HG02870 (cell line): Measurements from ENCODE around the gene HSPG2.
"Not testable (repeated sequence)": the region's sequence is repeated elsewhere in the genome, so short reads cannot be mapped to it uniquely, and the experiment has no call there.

Experiments used
- ATAC-seq: cut with Tn5 transposase; IDR thresholded peaks from one replicate; pipeline ENCODE4 v1.9.1; 2021; ENCODE audit warnings: mild to moderate bottlenecking, moderate library complexity; ENCODE audit not compliant: unreplicated experiment

HSPG2 gene

DNA sequence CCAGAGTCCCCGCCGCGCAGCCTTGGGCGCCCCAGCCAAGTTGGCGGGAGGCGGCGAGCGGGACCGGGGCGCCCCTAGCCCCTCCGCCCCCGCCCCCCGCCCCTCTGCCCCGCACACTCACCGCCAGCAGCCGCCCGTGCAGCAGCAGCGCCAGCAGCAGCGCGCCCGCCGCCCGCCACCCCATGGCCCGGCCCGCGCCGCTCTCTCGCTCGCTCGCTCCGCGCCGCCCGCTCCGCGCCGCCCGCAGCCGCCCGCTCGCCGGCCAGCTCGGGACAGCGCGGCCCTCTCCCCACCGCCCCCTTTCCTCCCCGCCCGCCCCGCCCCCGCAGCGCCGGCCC, at the start of gene HSPG2:
TSS of gene HSPG2 (minus strand) at position 277 of the 338 bp plus-strand sequence. CDS start at position 184, 93 bp downstream.
- ATAC-seq = no peak

DNA sequence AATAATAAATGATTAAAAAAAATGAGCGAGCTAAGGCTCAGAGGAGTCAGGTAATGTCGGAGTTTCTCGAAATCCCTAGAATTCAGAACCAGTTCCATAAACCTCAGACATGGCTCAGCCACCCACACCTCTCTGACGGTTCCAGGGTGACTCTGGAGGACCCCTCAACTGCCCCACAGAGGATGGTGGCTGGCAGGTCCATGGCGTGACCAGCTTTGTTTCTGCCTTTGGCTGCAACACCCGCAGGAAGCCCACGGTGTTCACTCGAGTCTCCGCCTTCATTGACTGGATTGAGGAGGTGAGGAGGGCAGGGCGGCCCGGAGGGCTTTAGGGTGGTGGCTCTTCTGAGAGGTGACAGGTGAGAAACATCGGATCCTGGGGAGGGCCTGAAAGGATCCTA, 49.3 kb upstream of the HSPG2 start:
- ATAC-seq = not testable (repeated sequence)

DNA sequence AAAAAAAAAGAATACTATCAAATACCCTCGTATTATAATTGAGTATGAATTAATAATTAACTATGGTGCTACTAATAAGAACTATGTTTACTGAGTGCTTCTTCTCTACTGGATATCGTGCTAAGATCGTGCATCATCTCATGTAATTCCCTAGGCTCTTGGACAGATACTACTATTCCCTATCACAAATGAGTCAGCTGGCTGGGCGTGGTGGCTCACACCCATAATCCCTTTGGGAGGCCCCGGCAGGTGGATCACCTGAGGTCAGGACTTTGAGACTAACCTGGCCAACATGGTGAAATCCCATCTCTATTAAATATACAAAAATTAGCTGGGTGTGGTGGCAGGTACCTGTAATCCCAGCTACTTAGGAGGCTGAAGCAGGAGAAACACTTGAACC, 48.8 kb upstream of the HSPG2 start:
- not testable (repeated sequence) for ATAC-seq

DNA sequence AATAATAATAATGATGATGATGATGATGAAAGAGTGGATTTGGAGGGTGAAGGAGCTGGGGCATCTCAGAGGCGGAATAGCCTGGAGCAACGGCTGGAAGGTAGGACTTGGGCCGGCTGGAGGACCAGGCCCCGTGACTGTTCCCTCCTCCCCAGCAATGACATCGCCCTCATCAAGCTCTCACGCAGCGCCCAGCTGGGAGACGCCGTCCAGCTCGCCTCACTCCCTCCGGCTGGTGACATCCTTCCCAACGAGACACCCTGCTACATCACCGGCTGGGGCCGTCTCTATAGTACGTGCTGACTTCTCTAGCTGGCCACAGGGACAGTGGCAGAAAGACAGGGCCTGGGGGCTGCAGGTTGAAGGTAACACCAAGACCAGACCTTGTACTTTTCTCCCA, 46.4 kb upstream of the HSPG2 start:
- ATAC-seq = not testable (repeated sequence)

DNA sequence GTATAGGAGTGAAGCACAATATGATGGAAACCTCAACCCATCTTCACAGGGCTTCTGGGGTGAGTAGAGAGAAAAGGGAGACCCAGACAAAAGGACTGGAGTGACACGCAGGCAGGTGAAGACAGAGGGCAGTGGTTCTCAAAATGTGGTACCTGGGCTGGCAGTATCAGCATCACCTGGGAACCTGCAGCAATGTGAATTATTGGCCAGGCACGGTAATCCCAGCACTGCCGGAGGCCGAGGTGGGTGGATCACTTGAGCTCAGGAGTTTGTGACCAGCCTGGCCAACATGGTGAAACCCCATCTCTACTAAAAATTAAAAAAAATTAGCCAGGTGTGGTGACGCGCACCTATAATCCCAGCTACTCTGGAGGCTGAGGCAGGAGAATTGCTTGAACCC, 45.0 kb upstream of the HSPG2 start:
- ATAC-seq = not testable (repeated sequence)

DNA sequence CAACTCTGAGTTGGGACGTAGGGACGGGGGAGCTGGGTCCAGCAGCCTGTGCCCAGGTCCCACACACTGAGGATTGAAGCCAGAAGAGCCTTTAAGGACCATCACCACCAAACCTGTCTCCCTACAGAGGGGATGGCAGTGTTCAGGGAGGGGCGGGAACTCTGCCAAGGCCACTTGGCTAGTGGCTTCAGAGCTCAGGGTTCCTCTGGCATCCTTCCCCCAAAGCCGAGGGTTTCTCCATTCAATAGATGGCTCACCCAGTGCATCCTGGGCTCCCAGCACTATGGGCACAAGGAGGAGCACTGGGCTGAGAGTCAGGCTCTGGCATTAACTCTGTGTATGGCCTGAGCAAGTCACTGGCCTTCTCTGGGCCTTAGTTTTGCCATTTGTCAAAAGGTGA, 44.1 kb upstream of the HSPG2 start:
- not testable (repeated sequence) for ATAC-seq

DNA sequence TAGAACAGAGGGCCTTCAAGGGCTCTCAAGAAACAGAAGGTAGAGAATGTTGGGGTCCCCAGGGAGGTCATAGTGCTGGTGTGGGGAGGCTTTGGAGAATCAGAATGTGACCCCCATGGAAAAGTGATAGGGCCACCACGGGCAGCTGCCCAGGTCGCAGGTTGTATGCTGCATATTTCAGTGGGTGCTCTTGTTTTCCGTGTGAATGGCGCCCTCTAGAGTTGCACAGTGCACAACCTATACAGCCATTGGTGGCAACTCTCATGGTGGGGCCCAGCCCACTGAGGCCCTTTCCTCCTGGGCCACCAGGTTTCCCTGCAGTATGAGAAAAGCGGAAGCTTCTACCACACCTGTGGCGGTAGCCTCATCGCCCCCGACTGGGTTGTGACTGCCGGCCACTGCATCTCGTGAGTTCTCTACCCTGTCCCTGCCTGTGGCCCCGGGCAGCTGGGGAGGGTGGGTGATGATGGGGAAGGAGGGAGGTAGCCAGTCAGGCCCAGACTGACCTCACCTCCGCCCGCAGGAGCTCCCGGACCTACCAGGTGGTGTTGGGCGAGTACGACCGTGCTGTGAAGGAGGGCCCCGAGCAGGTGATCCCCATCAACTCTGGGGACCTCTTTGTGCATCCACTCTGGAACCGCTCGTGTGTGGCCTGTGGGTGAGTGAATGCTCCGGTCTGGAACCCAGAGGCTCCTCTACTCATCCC, 43.6 kb upstream of the HSPG2 start:
- not testable (repeated sequence) for ATAC-seq

DNA sequence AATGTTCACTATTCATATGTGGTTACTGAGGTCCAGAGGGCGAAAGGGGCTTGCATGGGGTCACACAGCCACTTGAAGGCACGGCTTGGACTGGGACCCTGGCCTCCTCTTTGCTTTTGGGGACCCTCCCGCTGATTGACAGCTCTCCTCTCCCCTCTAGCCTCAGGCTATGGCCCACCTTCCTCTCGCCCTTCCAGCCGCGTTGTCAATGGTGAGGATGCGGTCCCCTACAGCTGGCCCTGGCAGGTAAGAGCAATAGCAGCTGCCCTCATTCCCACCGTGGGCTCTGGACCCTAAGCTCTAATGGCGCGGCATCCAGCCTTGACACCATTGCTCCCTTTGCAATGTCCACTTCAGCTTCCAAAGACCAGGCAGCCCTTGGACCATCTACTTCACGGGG, 41.1 kb upstream of the HSPG2 start:
- not testable (repeated sequence) for ATAC-seq

DNA sequence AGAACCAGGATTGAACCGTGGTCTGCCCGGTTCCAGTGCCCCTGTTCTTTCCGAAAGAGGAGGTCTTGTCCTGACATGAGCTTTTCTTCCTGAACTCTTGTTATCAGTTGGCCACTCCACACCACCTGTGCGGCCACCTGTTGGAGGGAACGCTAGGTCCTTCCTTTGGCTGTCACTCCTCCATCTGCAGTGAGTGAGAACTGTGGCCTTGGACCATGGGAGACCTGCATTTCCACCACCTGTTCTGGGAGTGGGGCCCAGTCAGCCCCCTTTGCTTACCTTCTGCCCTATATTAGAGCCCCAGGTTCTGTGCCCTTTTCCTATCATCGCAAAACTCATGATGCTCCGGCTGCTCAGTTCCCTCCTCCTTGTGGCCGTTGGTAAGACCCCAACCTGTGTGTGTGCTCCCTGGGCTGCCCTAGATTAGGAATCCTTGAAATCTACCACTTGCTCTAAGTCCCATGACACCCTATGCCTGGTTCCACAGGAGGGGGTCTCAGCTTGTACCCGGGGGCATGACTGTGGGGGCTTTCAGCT, 39.7 kb upstream of the HSPG2 start, which contains the start of gene CELA3B:
TSS of gene CELA3B (plus strand) at position 320 of the 537 bp plus-strand sequence. CDS start at position 338, 18 bp downstream.
- ATAC-seq = not testable (repeated sequence)

DNA sequence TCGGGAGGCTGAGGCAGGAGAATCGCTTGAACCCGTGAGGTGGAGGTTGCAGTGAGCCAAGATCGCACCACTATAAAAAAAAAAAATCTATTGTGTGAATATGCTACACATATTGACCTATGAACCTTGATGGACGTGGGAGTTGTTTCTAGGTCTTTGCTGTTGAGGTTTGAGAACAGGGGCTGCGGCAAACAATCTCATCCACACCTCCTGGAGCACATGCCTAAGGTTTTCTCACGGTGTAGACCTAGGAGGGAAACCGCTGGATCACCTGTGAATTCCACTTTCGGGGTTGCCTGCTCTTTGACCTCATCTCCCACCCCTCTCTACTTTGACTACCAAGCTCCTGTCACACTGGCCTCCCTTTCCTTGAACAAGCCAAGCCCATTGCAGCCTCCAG, 38.2 kb upstream of the HSPG2 start:
- not testable (repeated sequence) for ATAC-seq

DNA sequence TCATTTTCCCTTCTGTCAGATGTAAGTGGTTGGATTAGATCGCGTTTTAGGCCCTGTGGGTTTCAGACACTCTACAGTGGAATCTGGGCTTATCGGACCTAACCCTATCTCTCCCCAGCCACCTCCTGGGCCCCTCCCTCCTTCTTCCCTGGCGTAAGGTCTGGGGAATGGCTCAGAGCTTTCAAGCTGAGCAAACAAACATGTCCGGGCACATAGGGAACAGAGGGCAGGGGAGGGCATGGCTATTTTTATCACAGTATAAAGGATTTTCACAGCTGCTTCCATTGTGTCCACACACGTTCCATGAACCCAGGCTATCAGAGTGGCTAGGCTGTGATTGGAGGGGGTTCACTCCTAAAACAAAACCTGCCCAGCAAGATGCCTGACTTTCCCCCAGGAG, 37.6 kb upstream of the HSPG2 start:
- not testable (repeated sequence) for ATAC-seq

DNA sequence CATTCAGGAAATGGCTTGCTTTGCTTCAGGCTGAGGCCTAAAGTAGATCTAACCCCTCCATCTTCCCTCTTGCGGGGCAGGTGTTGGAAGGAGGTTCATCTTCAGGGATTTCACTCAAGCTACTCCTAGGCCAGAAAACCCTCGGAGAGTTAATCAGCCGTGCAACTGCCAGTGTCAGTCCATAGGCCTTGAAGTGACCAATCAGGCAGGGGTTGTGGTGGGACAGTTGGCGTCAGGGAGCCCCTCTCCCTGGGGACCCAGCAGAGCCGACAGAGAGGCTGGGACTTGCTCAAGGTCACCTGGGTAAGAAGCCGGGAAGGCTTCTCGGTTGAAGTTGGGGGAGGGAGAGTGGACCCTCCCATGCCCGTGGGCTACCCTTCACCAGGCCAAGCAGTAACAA, 36.8 kb upstream of the HSPG2 start:
- ATAC-seq = not testable (repeated sequence)

DNA sequence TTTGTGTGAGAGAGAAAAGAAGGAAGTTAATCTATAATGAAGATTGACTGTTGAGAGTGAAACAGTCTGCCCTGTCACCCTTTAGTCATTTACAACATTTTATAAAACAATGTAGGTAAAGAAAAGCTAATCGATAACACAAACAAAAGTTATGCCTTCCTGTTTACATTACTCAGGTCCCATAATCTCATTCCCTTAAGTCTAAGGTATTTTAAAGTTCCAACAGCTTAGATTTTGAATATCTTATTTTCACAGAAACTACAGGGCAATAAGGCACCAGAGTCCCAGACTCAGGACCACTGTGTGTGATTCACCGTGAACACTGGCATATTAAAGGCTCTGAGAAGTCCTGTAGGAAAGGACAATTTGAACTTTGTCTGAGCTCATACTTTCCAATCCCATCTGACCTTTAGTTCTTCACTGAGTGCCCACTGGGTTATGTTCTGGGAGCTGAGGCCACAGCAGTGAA, 35.9 kb upstream of the HSPG2 start:
- not testable (repeated sequence) for ATAC-seq

DNA sequence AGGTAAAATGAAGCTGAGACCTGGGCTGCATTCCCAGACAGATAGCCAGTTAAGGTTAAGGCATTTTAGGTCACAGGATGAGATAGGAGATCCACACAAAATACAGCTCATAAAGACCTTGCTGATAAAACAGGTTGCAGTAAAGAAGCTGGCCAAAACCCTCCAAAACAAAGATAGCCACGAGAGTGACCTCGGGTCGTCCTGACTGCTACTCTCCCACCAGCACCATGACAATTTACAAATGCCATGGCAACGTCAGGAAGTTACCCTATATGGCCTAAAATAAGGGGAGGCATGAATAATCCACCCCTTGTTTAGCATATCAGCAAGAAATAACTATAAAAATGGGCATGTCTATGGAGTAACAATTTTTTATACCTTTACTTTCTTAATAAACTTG, 33.4 kb upstream of the HSPG2 start:
- ATAC-seq = not testable (repeated sequence)

DNA sequence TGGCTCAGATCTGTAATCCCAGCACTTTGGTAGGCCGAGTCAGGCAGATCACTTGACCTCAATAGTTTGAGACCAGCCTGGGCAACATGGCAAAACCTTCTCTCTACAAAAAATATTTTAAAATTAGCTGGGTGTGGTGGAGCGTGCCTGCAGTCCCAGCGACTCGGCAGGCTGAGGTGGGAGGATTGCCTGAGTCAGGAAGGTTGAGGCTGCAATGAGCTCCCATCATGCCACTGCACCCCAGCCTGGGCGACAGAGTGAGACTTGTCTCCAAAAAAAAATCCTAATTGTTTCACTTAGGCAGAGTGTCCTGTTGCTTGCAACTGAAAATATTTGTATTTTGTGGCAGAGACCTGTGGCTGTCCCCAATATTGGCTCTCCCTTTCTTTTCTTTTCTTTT, 32.0 kb upstream of the HSPG2 start:
- not testable (repeated sequence) for ATAC-seq

DNA sequence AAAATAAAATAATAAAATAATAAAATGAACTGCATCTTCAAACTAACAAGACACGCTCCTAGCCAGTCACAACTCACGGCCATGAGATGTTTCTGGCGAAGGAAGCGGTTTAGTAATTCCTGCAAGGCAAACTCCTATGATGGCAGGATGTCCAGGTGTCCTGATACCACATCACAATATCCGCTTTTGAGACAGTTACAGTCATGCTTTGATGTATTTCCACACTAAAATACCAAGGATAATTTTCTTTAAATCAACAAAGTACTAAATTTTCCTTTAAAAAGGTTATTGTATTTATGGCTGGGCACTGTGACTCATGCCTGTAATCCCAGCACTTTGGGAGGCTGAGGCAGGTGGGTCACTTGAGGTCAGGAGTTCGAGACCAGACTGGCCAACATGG, 30.1 kb upstream of the HSPG2 start:
- not testable (repeated sequence) for ATAC-seq

DNA sequence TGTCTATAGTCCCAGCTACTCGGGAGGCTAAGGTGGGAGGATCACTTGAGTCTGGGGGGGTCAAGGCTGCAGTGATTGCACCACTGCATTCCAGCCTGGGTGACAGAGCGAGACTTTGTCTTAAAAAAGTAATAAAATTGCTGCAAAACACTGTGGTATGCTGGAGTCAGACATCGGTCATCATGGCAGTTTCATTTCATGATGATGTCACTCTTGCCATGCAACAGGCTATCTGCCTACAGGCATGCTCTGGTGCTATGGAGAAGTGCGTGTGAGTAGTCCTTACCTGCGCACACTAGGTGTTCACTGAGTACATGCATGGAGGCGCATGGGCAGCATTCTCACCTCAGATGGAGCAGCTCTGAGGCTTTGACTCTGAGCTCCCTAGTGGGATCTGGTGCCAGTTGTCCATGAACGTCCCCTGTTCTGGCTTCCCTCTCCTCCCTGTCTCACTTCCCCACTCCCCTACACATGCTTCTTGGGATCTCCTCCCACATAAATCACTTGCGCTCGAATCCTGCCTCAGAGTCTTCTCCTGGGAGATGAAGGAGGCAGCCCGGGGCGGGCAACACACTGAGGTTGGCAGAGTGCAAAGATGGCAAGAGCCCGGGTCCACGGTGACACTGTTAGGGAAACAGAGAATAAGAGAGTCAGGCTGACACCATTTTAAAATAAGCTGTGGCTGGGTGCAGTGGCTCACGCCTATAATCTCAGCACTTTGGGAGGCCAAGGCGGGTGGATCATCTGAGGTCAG, 29.3 kb upstream of the HSPG2 start:
- ATAC-seq = no peak

DNA sequence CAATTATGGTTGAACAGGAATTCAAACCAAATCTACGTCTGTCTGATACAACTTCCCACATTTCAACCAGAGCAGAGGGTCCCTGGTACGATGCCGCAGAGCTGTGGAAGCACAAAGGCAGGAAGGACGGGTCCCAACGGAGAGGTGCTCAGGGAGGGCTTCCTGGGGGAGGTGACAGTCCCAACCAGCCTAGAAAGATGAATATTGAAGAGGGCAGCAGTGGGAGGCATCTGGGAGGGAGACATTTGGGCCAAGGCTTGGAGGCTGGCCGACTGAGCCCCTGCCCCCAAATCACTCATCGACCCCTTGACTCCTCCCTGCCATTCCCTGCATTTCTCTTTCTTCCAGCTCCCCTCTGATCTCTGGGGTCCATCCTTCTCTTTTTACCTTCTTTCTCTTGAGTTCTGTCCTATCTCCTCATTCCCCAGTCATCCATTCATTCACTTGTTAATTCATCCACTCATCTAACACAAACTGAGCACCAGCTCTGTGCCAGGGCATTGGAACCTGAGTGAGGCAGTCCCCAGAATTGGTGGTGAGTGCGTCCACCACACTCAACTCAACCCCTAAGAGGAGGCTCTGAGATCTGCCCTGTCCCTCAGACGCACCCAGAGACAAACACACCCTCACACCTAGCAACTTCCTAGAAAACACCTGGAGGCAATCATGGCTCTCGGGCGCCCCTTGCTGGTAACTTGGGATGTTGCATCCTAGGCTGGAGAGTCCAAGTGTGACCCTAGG, 26.5 kb upstream of the HSPG2 start:
- no peak for ATAC-seq

DNA sequence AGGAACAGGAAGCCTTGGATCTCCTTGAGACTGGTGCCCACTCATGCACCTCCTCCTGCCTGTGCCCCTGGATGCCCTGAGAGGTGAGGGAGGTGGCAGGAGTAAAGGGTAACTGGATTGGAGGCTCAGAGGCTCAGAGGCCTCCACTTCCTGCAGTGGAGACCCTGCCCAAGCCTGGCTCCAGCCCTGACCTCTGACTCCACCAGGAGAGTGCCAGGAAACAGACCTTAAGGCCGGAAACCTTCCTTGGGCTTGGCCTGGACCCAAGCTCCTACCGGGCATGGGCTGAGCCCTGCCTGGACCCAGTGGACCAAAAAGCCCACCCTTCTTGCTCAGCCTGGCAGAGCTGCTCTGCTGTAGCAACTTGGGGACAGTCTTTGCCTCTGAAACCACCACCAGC, 24.7 kb upstream of the HSPG2 start:
- ATAC-seq = no peak

DNA sequence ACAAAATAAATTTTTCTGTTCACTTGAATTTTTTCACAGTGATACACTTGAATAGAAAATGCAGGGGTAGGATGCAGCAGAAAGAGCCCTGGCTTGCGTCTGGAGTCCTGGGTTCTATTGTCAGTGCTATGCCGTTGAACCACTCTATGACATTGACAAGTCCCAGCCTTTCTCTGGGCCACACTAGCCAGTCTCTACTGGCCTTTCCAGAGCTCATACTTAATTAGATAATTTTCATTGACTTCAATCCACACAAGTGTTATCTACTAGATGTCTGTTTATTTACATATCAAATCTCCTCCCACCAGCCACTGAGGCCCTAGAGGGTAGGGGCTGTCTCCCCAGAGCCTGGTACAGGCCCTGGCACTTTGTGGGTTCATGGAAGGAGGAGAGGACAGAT, 24.2 kb upstream of the HSPG2 start:
- ATAC-seq = no peak
